Endothelial cell of umbilical vein (primary cell): Measurements from ENCODE around the gene CCND1.

ENCODE experiments used
- CTCF ChIP-seq, 2 donors: IDR thresholded peaks; 1 replicate in 1 of 2; 2 replicates in 1 of 2; pipeline ENCODE4 v1.5.1; 2011; ENCODE audit warnings: low read length in 2 of 2, mild to moderate bottlenecking in 2 of 2, moderate library complexity in 2 of 2, control low read depth in 1 of 2, inconsistent platforms in 1 of 2, low read depth in 1 of 2; ENCODE audit not compliant: insufficient read depth in 1 of 2; ENCODE audit errors: extremely low read depth in 1 of 2
- EZH2 ChIP-seq: IDR thresholded peaks from 2 replicates; pipeline ENCODE4 v1.6.1; 2012; ENCODE audit warnings: borderline replicate concordance, low read depth, mild to moderate bottlenecking, moderate library complexity, low read length, inconsistent platforms; ENCODE audit not compliant: severe bottlenecking
- GATA2 ChIP-seq: IDR thresholded peaks from 2 replicates; pipeline ENCODE4 v1.7.0; 2011; ENCODE audit warnings: low read depth, mild to moderate bottlenecking, moderate library complexity, mixed read lengths, low read length; ENCODE audit not compliant: insufficient read length, insufficient read depth
- MAX ChIP-seq: IDR thresholded peaks from 2 replicates; pipeline ENCODE4 v1.6.1; 2011; ENCODE audit not compliant: insufficient read depth, insufficient read length
- POLR2A ChIP-seq: IDR thresholded peaks from 2 replicates; pipeline ENCODE4 v1.6.1; 2012; ENCODE audit warnings: low read depth, mild to moderate bottlenecking, control low read depth, low read length
- POLR2AphosphoS5 ChIP-seq: IDR thresholded peaks from 2 replicates; pipeline ENCODE4 v1.6.1; 2012; ENCODE audit warnings: low read depth, mild to moderate bottlenecking, control low read depth, low read length, moderate library complexity; ENCODE audit not compliant: insufficient read depth

DNA sequence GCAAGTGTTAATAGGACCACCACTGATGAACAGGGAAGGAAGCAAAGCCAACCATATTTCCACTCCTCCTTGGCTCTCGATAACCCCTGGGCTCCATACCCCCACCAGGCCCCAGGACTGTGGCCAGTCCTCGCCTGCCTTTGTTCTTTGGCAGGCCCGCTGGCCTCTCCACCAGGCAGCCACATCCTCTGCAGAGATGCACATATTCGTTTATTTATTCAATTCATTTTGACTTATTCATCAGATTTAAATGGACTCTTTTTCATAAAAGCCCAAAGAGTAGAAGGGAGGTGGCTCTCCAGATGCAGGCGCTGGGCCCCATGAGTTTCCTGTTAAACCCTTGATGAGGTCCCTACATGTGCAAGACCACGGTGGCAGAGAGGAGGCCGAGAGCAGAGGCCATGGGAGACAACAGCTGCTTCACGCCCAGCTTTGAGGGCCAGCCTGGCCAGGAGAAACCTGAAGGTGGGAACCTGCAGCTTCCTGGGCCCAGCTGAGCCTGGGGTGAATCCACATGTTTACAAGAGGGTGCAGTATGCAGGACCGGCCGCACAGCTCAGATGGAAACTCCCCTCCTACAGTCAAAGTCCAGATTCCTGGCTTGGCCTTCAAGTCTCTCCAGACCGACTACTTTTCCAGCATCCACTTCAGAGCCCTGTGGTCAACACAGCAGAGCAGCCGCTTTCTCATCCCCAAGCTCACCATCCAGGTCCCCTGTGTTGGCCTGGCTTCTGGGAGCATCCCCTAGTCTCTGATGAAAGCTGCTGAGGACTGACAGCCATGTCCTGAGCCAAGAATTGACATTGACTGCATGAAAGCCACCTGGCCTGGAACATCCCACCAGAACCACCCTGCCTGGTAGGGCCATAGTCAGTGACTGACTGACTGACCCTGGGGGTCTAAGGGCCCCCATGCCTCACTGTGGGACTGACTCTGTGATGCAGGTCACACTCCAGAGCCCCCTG lies 39.7 kb upstream of the CCND1 start:
- TF ChIP-seq CTCF (IDR thresholded peaks at IDR 0.05; ENCODE audit: extremely low read depth in 1 of 2, insufficient read depth in 1 of 2, low read depth in 1 of 2, low read length in 2 of 2), result no peak
- no peak for TF ChIP-seq POLR2A
- TF ChIP-seq EZH2, result no peak
- TF ChIP-seq POLR2AphosphoS5, result no peak
- no peak for TF ChIP-seq GATA2
- no peak for TF ChIP-seq MAX
